ENCODE results near the gene ATG16L2.

The ATG16L2 gene

DNA sequence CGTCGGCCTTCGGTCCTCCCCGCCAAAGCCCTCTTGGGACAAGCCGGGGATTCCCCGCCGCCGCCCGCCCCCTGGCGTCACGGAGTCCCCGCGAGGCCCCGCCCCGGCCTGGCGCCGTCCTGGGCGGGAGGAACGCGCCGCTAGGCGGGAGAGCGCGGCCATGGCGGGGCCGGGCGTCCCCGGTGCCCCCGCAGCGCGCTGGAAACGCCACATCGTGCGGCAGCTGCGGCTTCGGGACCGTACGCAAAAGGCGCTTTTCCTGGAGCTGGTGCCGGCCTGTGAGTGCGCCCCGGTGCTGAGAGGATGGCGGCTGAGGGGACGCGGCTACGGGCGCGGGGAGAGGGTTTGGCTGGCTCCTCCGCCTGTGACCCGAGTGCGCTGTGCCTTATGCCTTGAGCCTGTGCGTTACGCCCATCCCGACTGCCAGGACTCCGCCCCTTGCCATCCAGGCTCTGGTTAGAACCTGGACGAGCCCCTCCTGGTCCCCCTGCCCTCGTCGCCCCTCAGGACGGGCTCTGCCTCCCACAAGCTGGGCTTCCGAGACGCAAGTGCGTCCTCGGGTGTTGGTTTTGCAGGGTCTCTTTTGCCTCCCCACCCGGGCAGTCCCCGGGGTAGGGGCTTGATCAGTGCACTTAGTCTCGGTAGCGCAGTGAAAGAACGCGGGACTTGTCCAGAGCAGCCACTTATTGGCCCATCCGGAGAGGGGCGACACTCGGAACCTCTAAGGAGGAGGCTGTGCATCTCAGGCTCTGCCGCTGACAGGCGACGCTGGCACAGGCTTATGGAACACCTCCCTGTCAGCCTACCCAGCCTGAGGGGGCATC, at the start of gene ATG16L2:
Gene ATG16L2, plus strand, starts transcription at position 126 of the 824 bp plus-strand sequence. Its CDS starts 35 bp downstream, at position 161.
- peak; percentile 79 to 89 for DNase-seq

- no peak for DNase-seq
Measured at GRCh38 chr11:72764503-72764902, 49.7 kb upstream of the ATG16L2 start.

- no peak for DNase-seq
Measured at GRCh38 chr11:72766152-72766902, 47.9 kb upstream of the ATG16L2 start.

GRCh38 chr11:72767203-72768062, 46.8 kb upstream of the ATG16L2 start:
- no peak for DNase-seq

DNA sequence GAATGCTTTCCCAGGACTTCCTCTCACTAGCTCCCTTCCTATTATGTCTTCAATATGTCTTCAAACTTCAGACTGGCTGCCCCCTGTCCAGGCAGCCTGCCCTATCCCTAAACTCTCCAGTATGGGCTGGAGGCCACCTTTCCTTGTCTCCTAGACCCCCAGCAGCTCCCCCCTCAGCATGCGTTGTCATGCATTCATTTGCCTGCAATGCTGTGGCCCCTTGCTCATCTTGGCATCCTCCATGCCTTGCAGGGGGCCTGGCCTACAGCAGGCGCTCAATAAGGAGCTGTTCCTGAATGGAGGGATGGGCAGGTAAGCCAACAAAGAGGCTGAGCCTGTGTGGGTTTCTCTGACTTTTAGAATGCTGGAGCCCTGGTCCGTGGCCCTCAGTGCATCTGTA, 45.6 kb upstream of the ATG16L2 start:
- DNase-seq = no peak

- DNase-seq = no peak
Measured at GRCh38 chr11:72769680-72770079, 44.5 kb upstream of the ATG16L2 start.

DNA sequence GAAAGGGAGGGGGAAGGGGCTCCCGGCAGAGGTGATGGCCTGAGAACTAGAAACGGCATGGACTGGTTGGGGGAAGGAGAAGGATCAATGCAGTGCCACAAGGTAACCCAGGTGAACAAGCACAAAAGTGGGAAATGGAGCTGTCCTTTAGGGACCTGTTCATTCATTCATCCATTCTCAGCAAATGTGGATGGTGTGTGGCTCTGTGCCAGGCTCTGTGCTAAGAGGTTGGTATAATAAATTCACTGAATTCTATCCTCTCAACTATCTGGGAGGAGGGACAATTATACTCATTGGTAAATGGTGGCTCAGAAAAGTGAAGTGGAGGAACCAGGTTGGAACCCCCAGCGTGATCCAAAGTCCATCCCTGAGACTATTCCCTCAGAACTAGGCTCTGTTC, 43.4 kb upstream of the ATG16L2 start:
- DNase-seq = no peak

- peak in 1 of 2 experiments; percentile 12 for DNase-seq
Measured at GRCh38 chr11:72771507-72771906, 42.7 kb upstream of the ATG16L2 start.

GRCh38 chr11:72772059-72772458, 42.2 kb upstream of the ATG16L2 start:
- DNase-seq = no peak

DNA sequence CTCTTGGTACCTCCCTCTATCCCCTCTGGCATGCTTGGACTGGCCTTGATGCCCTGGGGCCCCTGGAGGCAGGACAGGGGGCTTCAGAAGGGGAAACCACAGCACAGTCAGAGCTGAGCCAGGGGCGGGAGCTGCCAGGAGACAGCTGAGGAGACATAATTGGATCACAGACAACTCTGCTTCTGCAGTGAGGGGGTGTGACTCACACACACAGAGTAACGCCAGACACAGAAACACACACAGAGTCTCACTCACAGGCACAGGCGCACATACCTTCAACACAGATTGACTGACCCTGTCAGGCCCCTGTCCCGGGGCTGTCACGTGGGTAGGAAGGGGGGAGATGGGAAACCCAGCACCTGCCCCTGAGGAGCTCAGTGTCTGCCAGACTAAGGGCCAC, 40.9 kb upstream of the ATG16L2 start:
- DNase-seq = peak in 1 of 2 experiments; percentile 29

DNA sequence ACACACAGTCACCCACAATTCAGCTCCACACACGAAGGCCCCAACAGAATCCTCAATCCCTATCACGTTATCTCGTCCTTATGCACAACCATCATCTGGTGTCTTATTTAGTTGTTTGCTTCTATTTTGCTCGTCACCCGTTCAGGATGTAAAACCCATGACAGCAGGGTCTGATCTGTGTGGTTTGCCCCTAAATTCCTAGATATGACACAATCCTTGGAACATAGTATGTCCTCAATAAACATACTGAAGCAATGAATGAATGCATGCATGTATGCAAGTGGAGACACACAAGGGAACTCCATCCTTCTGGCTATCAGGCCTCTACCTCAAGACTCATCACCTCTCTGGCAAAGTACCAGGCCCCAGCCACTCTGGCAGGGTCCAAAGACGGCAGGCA, 40.5 kb upstream of the ATG16L2 start:
- DNase-seq = no peak

DNA sequence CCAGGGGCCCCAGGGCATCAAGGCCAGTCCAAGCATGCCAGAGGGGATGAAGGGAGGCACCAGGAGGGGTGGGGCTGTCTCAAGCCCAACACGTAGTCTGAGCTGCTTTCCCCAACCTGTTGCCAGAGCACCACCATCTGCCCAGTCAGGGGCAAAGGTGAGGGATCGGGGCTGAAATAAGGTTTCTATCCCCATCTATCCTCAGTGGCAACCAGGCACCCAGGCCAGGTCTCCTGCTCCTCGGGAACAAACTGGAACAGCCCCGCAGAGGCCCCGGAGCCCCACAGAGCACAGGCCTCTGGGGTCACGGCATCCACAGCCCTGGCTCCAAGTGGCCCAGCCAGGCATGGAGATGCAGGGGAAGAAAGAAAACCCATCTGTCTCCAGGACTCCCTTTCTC, 39.7 kb upstream of the ATG16L2 start:
- DNase-seq = no peak

DNA sequence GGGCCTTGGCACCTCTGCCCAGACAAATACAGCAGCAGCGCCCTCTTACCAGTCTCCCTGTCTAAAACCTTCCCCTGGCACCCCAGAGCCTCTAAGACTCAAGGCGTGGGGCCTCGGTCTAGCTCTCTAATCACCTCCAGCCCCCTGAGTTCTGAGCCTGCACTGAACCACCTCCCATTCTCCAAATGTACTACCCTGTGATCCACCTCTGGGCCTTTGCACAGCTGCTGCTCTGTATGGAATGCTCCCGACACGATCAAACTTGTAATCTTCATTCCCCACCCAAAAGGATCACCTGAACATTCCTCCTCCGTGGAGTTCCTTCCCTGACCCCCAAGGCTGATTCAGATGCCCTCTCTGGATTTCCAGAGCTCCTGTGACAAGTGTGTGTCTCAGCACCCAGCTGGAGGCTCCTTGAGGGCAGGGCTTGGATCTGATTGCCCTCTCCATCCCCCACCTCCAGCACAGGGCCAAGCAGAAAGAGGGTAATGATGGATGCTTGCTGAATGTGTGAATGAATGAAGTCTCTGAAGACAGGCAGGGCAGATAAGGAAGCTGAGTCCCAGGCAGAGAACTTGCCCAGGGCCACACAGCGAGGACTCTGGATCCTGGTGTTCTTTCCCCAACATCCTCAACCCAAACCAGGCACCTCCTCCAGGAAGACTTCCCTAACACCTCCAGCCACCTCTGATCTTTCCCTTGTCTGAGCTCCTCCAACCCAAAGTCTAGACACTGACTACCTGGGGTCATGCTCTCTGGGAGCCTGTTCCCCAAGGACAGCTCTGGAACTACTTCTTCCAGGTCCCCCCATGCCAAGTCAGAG, 38.7 kb upstream of the ATG16L2 start:
- no peak for DNase-seq

- DNase-seq = no peak
Measured at GRCh38 chr11:72776117-72776843, 37.9 kb upstream of the ATG16L2 start.

DNA sequence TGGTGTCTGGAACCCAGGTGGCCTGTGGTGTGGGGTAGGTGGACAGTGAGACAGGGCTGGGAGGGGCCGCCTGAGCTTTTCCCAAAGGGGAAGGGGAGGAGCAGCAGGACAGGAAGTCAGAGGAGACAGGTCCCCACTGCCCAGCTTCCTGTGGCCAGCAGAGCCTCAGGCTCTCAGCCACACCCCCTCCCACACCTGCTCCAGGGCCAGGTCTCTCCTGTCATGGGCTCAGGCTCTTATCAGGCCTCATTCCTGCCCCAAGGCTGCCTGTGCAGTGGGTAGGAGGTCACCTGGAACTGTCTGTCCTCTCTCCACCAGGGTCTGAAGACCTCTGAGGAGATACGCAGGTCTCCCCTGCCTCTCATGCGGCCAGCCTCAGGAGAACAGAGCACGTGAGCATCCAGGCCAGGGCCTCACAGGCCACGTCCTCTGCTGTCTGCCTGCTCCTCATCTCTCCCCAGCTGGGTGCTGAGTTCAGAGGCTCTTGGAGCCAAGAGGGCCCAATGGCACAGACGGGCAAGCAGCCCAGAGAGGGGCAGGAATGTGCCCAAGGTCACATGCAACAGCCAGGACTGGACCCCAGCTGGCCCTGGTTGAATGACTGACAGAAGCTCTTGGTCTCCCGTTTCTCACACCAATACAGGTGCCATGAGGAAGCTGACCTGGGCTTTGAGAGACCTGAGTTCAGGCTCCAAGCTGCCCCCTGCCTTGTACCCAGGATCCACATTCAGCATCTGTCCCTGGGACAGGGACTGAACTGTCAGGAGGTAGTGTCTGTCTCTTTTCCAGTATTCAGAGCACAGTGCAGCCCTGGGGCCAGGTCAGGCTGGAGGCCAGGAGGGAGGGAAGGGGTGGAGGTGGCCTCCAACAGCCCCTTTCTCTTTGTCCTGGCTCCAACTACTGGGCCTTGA, 37.1 kb upstream of the ATG16L2 start:
- DNase-seq = no peak

DNA sequence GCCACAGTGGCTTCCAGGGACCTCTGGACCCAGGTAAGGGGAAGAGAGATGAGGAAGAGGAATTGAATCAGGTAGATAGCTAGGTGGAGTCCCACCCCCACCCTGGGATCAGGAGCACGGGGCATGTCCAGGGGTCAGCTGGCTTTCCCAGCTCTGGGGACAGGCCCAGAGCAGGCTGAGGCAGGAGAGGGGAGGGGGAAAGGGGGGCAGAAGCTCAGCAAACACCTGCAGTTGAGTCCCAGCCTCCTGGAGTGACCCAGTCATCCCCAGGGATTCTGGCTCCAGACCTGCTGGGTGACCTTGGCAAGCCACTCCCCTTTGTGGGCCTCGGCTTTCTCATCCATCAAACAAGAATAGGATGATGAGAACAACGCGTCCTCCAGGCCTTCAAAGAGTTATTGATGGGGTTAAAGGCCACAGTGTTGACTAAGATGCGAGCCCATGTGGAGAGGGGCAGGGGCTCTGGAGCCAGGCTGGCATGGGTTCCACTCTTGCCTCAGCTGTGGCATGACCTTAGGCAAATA, 36.4 kb upstream of the ATG16L2 start:
- DNase-seq = no peak

- DNase-seq = no peak
Measured at GRCh38 chr11:72778535-72779494, 35.4 kb upstream of the ATG16L2 start.

- no peak for DNase-seq
Measured at GRCh38 chr11:72779495-72780128, 34.6 kb upstream of the ATG16L2 start.

Data from NCI-H446 (cell line).